Measurements from ENCODE around the gene ATF6. TPM values are rescaled to one million over a fixed set of nuclear protein-coding genes. Genes with fewer than 3 reads are reported as not detected.

The ATF6 gene
- total RNA-seq, 1 experiment from 2014 or later: 10.6 TPM

GRCh38 chr1:161956097-161956496, 190.0 kb downstream of the ATF6 start:
- no peak overlapping the region for H3K27ac Mint-ChIP-seq
- H3K27me3 Mint-ChIP-seq (ENCODE audit: low read depth): no peaks in the 10 kb centered on the region
- DNase-seq (ENCODE audit: low spot score) (no peak), ATAC-seq (no peak)
- peaks cover 6% of the 10 kb centered on the region for H3K4me1 Mint-ChIP-seq
- H3K36me3 Mint-ChIP-seq: peaks cover 2% of the 10 kb centered on the region; the same call in 1 of the 2 replicates
- TF ChIP-seq PRRX2 (CRISPR knock-in tag; IDR thresholded peaks at IDR 0.05): no peak
- TF ChIP-seq TEAD4 (CRISPR knock-in tag; IDR thresholded peaks at IDR 0.05): no peak
- TF ChIP-seq ZNF396 (CRISPR knock-in tag; IDR thresholded peaks at IDR 0.05; ENCODE audit: borderline replicate concordance): no peak
- POLR2A ChIA-PET: no interaction called here
- no peaks in the 10 kb centered on the region for H3K9me3 Mint-ChIP-seq
- H3K4me3 Mint-ChIP-seq: no peak overlapping the region
- CTCF ChIA-PET: no interaction called here

GRCh38 chr1:161956930-161957329, 190.8 kb downstream of the ATF6 start:
- ChIA-PET CTCF (interaction anchor here (1.0 kb wide), 1 partner anchor 80 kb away, joined by 3 read pairs; no protein-coding TSS in a partner anchor), POLR2A (no interaction called here)
- DNase-seq (ENCODE audit: low spot score) (no peak), ATAC-seq (no peak)
- no peaks in the 10 kb centered on the region for H3K9me3 Mint-ChIP-seq
- H3K27me3 Mint-ChIP-seq (ENCODE audit: low read depth): no peaks in the 10 kb centered on the region
- H3K4me3 Mint-ChIP-seq: no peak overlapping the region
- no peak overlapping the region for H3K27ac Mint-ChIP-seq
- H3K36me3 Mint-ChIP-seq: peaks cover 2% of the 10 kb centered on the region; the same call in 1 of the 2 replicates
- TF ChIP-seq ERG (CRISPR knock-in tag; IDR thresholded peaks at IDR 0.05) (no peak), NFATC4 (CRISPR knock-in tag; IDR thresholded peaks at IDR 0.05) (no peak), ZNF138 (CRISPR knock-in tag; conservative IDR thresholded peaks at IDR 0.05) (no peak), MLX (CRISPR knock-in tag; IDR thresholded peaks at IDR 0.05) (no peak), CDX4 (CRISPR knock-in tag; IDR thresholded peaks at IDR 0.05; ENCODE audit: borderline replicate concordance) (no peak), PREB (CRISPR knock-in tag; IDR thresholded peaks at IDR 0.05; ENCODE audit: borderline replicate concordance) (no peak), GABPB1 (CRISPR knock-in tag; IDR thresholded peaks at IDR 0.05) (no peak), NFE2L1 (CRISPR knock-in tag; IDR thresholded peaks at IDR 0.05) (no peak)
- H3K4me1 Mint-ChIP-seq: peaks cover 6% of the 10 kb centered on the region

GRCh38 chr1:161958425-161958824, 192.3 kb downstream of the ATF6 start:
- no peak overlapping the region for H3K4me3 Mint-ChIP-seq
- H3K4me1 Mint-ChIP-seq: peaks cover 9% of the 10 kb centered on the region
- H3K9me3 Mint-ChIP-seq: no peaks in the 10 kb centered on the region
- H3K36me3 Mint-ChIP-seq: peaks cover 2% of the 10 kb centered on the region; the same call in 1 of the 2 replicates
- CTCF ChIA-PET: interaction anchor here (0.9 kb wide), 1 partner anchor 79 kb away, joined by 4 read pairs; no protein-coding TSS in a partner anchor
- no peak for DNase-seq (ENCODE audit: low spot score)
- ATAC-seq: no peak; the same call in 1 of the 2 replicates
- H3K27ac Mint-ChIP-seq: no peak overlapping the region
- H3K27me3 Mint-ChIP-seq (ENCODE audit: low read depth): no peaks in the 10 kb centered on the region
- TF ChIP-seq HMGA2 (CRISPR knock-in tag; IDR thresholded peaks at IDR 0.05) (no peak), JAZF1 (CRISPR knock-in tag; IDR thresholded peaks at IDR 0.05) (no peak), HMGXB4 (CRISPR knock-in tag; IDR thresholded peaks at IDR 0.05) (no peak), NFATC4 (CRISPR knock-in tag; IDR thresholded peaks at IDR 0.05) (no peak), ZNF317 (CRISPR knock-in tag; IDR thresholded peaks at IDR 0.05; ENCODE audit: borderline replicate concordance, low read depth) (no peak), ZNF671 (CRISPR knock-in tag; IDR thresholded peaks at IDR 0.05) (no peak), ZNF219 (CRISPR knock-in tag; IDR thresholded peaks at IDR 0.05; ENCODE audit: borderline replicate concordance) (no peak), AR (CRISPR knock-in tag; IDR thresholded peaks at IDR 0.05) (no peak), USF2 (CRISPR knock-in tag; IDR thresholded peaks at IDR 0.05) (no peak), NR1H2 (CRISPR knock-in tag; IDR thresholded peaks at IDR 0.05) (no peak), CBFB (CRISPR knock-in tag; IDR thresholded peaks at IDR 0.05; ENCODE audit: low read depth) (no peak)
- POLR2A ChIA-PET: no interaction called here

All from WTC11 (cell line).